SK-N-SH treated with all-trans-retinoic acid at 6 μM for 48 hours (cell line): ENCODE data around the gene ASPDH.

Source experiments
- ATAC-seq: fragments of 200-7000 bp; cut with Tn5 transposase; 3 replicates; pipeline ENCODE4 v1.9.1; 2020; ENCODE audit warnings: mild to moderate bottlenecking, moderate library complexity
- ARNTL ChIP-seq: fragments of 450-650 bp; formaldehyde crosslinking; IDR thresholded peaks from 2 replicates; pipeline ENCODE4 v1.5.0; 2020; ENCODE audit warnings: low read depth, mild to moderate bottlenecking, moderate library complexity, borderline replicate concordance
- BACH2 ChIP-seq: fragments of 250-450 bp; sonication (Bioruptor Pico); IDR thresholded peaks from 2 replicates; pipeline ENCODE4 v1.9.0; 2021; ENCODE audit warnings: mild to moderate bottlenecking, borderline replicate concordance
- CREB5 ChIP-seq: fragments of 250-450 bp; sonication (Bioruptor Pico); IDR thresholded peaks from 2 replicates; pipeline ENCODE4 v1.5.1; 2020; ENCODE audit warnings: low read depth, mild to moderate bottlenecking, moderate library complexity
- CSDC2 ChIP-seq: fragments of 250-450 bp; sonication (Bioruptor Pico); IDR thresholded peaks from 2 replicates; pipeline ENCODE4 v1.5.0; 2020; ENCODE audit warnings: mild to moderate bottlenecking, moderate library complexity
- CSRNP3 ChIP-seq: fragments of 250-450 bp; sonication (Bioruptor Pico); IDR thresholded peaks from 2 replicates; pipeline ENCODE4 v1.5.1; 2021; ENCODE audit warnings: mild to moderate bottlenecking, moderate library complexity
- ESRRG ChIP-seq: fragments of 250-450 bp; sonication (Bioruptor Pico); IDR thresholded peaks from 2 replicates; pipeline ENCODE4 v1.6.1; 2021; ENCODE audit warnings: mild to moderate bottlenecking
- GLIS3 ChIP-seq: fragments of 250-450 bp; sonication (Bioruptor Pico); IDR thresholded peaks from 2 replicates; pipeline ENCODE4 v1.5.0; 2020; ENCODE audit warnings: mild to moderate bottlenecking, moderate library complexity
- OSR1 ChIP-seq: fragments of 250-450 bp; sonication (Bioruptor Pico); IDR thresholded peaks from 2 replicates; pipeline ENCODE4 v1.8.0; 2022; ENCODE audit warnings: moderate library complexity, mild to moderate bottlenecking, inconsistent platforms
- PATZ1 ChIP-seq: fragments of 250-450 bp; sonication (Bioruptor Pico); IDR thresholded peaks from 2 replicates; pipeline ENCODE4 v1.8.0; 2020; ENCODE audit warnings: mild to moderate bottlenecking, moderate library complexity, borderline replicate concordance
- POU6F1 ChIP-seq: fragments of 250-450 bp; sonication (Bioruptor Pico); IDR thresholded peaks from 2 replicates; pipeline ENCODE4 v1.8.0; 2021; ENCODE audit warnings: low read depth, mild to moderate bottlenecking, moderate library complexity, borderline replicate concordance
- PPARA ChIP-seq: fragments of 250-450 bp; sonication (Bioruptor Pico); IDR thresholded peaks from 2 replicates; pipeline ENCODE4 v1.5.0; 2020; ENCODE audit warnings: mild to moderate bottlenecking, borderline replicate concordance
- RARB ChIP-seq: fragments of 250-450 bp; sonication (Bioruptor Pico); IDR thresholded peaks from 2 replicates; pipeline ENCODE4 v1.8.0; 2021; ENCODE audit warnings: mild to moderate bottlenecking, moderate library complexity
- SNAI2 ChIP-seq: fragments of 250-450 bp; sonication (Bioruptor Pico); IDR thresholded peaks from 2 replicates; pipeline ENCODE4 v1.5.0; 2020; ENCODE audit warnings: mild to moderate bottlenecking, moderate library complexity
- TCF4 ChIP-seq: fragments of 250-450 bp; sonication (Bioruptor Pico); IDR thresholded peaks from 2 replicates; pipeline ENCODE4 v1.8.0; 2021; ENCODE audit warnings: mild to moderate bottlenecking, moderate library complexity, borderline replicate concordance
- TOX ChIP-seq: fragments of 250-450 bp; sonication (Bioruptor Pico); IDR thresholded peaks from 2 replicates; pipeline ENCODE4 v1.8.0; 2021; ENCODE audit warnings: mild to moderate bottlenecking, moderate library complexity, borderline replicate concordance
- TSHZ2 ChIP-seq: fragments of 250-450 bp; sonication (Bioruptor Pico); IDR thresholded peaks from 2 replicates; pipeline ENCODE4 v1.5.0; 2020; ENCODE audit warnings: mild to moderate bottlenecking, moderate library complexity
- ZC3H10 ChIP-seq: fragments of 250-450 bp; sonication (Bioruptor Pico); IDR thresholded peaks from 2 replicates; pipeline ENCODE4 v1.5.1; 2021; ENCODE audit warnings: mild to moderate bottlenecking, moderate library complexity
- ZFP30 ChIP-seq: fragments of 450-650 bp; formaldehyde crosslinking; IDR thresholded peaks from 2 replicates; pipeline ENCODE4 v1.5.0; 2022; ENCODE audit warnings: mild to moderate bottlenecking, moderate library complexity
- ZNF565 ChIP-seq: fragments of 450-650 bp; formaldehyde crosslinking; conservative IDR thresholded peaks from 2 replicates; pipeline ENCODE4 v1.5.0; 2020; ENCODE audit warnings: low read depth, mild to moderate bottlenecking, moderate library complexity
- ZNF70 ChIP-seq: fragments of 450-650 bp; formaldehyde crosslinking; IDR thresholded peaks from 2 replicates; pipeline ENCODE4 v1.5.0; 2020; ENCODE audit warnings: mild to moderate bottlenecking, moderate library complexity

Gene ASPDH

GRCh38 chr19:50516964-50517703 is 3.4 kb upstream of the ASPDH start:
- TF ChIP-seq ESRRG (CRISPR knock-in tag) (no peak), TCF4 (CRISPR knock-in tag) (no peak), TSHZ2 (CRISPR knock-in tag) (no peak), PPARA (CRISPR knock-in tag) (no peak), POU6F1 (CRISPR knock-in tag) (no peak), SNAI2 (CRISPR knock-in tag) (no peak), CSDC2 (CRISPR knock-in tag) (no peak), ZC3H10 (CRISPR knock-in tag) (no peak), TOX (no peak), BACH2 (CRISPR knock-in tag) (no peak), GLIS3 (CRISPR knock-in tag) (no peak), CSRNP3 (no peak), ARNTL (CRISPR knock-in tag) (no peak), ZFP30 (CRISPR knock-in tag) (no peak), RARB (CRISPR knock-in tag) (no peak), CREB5 (CRISPR knock-in tag) (no peak), ZNF565 (CRISPR knock-in tag) (no peak), PATZ1 (CRISPR knock-in tag) (no peak), OSR1 (CRISPR knock-in tag) (no peak)
- TF ChIP-seq, all 23 proteins: peak for 0
- no peak for ATAC-seq

GRCh38 chr19:50516456-50516855 is 2.7 kb upstream of the ASPDH start:
- ATAC-seq = no peak

More at GRCh38 chr19:50516456-50516855, 2.7 kb upstream of the ASPDH start:
- TF ChIP-seq ZFP30 (CRISPR knock-in tag) (no peak), ESRRG (CRISPR knock-in tag) (no peak), CSRNP3 (no peak), GLIS3 (CRISPR knock-in tag) (no peak), ZNF70 (CRISPR knock-in tag) (no peak), CSDC2 (CRISPR knock-in tag) (no peak), ZC3H10 (CRISPR knock-in tag) (no peak), ZNF565 (CRISPR knock-in tag) (no peak), RARB (CRISPR knock-in tag) (no peak), PATZ1 (CRISPR knock-in tag) (no peak), TOX (no peak), TCF4 (CRISPR knock-in tag) (no peak)
- TF ChIP-seq, all 23 proteins: peak for 0
